Endothelial cell of umbilical vein (primary cell): Measurements from ENCODE around the gene CAPN8. TPM values are rescaled to one million over a fixed set of nuclear protein-coding genes. Genes with fewer than 3 reads are reported as not detected.

Experiments used
- BruUV-seq: library from RNA; stranded (reverse); fragments of 400-500 nt; replicated peaks from 2 replicates; lab custom pipeline; 2021; lab: Mats Ljungman, UMichigan
- CTCF ChIA-PET: fragments of 300-600, 350-600 bp; sonication (Branson Sonifier 250); formaldehyde crosslinking; loops from one replicate; lab custom pipeline; 2021; ENCODE audit warnings: antibody characterized with exemption, inconsistent platforms; lab: Charles Lee
- POLR2A ChIA-PET: fragments of 300-600, 350-600 bp; sonication (Branson Sonifier 250); formaldehyde crosslinking; loops from one replicate; lab custom pipeline; 2021; ENCODE audit warnings: antibody characterized with exemption, inconsistent platforms; lab: Charles Lee
- DNase-seq: peaks from one replicate; pipeline ENCODE4 v3.0.0-alpha.2; 2011; ENCODE audit warnings: low read depth, low spot score
- FAIRE-seq: peaks from 2 replicates; lab custom pipeline; 2011; peaks lifted over from hg19 to GRCh38; lab: Jason Lieb, UNC
- H2AFZ ChIP-seq: 2 replicates; pipeline ENCODE4 v1.6.0; 2012; ENCODE audit warnings: low read depth, low read length, control low read depth, inconsistent platforms
- H3K27ac ChIP-seq: 2 replicates; pipeline ENCODE4 v1.5.1; 2011; ENCODE audit warnings: low read depth, mild to moderate bottlenecking, control low read depth, low read length, moderate library complexity; ENCODE audit not compliant: insufficient read depth
- H3K27me3 ChIP-seq, 2 experiments: 2 replicates each; pipeline versions ENCODE4 v1.6.0 to v1.6.1; 2011; ENCODE audit warnings: low read length in 2 of 2, mixed read lengths in 1 of 2; ENCODE audit not compliant: control insufficient read depth in 2 of 2, insufficient read depth in 2 of 2
- H3K36me3 ChIP-seq, 2 experiments: 2 replicates in 1 of 2; 3 replicates in 1 of 2; pipeline ENCODE4 v1.5.1; 2011; ENCODE audit warnings: low read length in 2 of 2, mild to moderate bottlenecking in 1 of 2, moderate library complexity in 1 of 2; ENCODE audit not compliant: control insufficient read depth in 2 of 2, insufficient read depth in 2 of 2; ENCODE audit errors: extremely low read depth in 1 of 2
- H3K4me1 ChIP-seq: 3 replicates; pipeline ENCODE4 v1.5.1; 2011; ENCODE audit warnings: mild to moderate bottlenecking, low read length; ENCODE audit not compliant: control insufficient read depth, insufficient read depth; ENCODE audit errors: extremely low read depth
- H3K4me2 ChIP-seq: 2 replicates; pipeline ENCODE4 v1.6.1; 2011; ENCODE audit warnings: low read length, control low read depth, mixed read lengths; ENCODE audit not compliant: insufficient read depth
- H3K4me3 ChIP-seq, 3 experiments: fragments of 200-600 bp in 1 of 3; sonication (generic), shearing (Covaris generic) in 1 of 3; replicated peaks in 1 of 3; 2 replicates each; pipeline ENCODE4 v1.5.1; 2011 to 2016; ENCODE audit warnings: control low read depth in 3 of 3, low read length in 3 of 3, mild to moderate bottlenecking in 2 of 3, inconsistent platforms in 1 of 3, low read depth in 1 of 3, moderate library complexity in 1 of 3; ENCODE audit not compliant: insufficient read depth in 1 of 3
- H3K79me2 ChIP-seq: 2 replicates; pipeline ENCODE4 v1.6.0; 2012; ENCODE audit warnings: low read length, inconsistent platforms; ENCODE audit not compliant: control insufficient read depth, insufficient read depth
- H3K9ac ChIP-seq: replicated peaks from 2 replicates; pipeline ENCODE3; 2011; ENCODE audit warnings: low read length, control low read depth; ENCODE audit not compliant: insufficient read depth; ENCODE audit errors: extremely low read depth
- H3K9me1 ChIP-seq: replicated peaks from 3 replicates; pipeline ENCODE4 v1.6.0; 2011; ENCODE audit warnings: mild to moderate bottlenecking, low read length; ENCODE audit not compliant: control insufficient read depth, insufficient read depth; ENCODE audit errors: extremely low read depth
- H3K9me3 ChIP-seq: replicated peaks from 2 replicates; pipeline ENCODE4 v1.5.1; 2012; ENCODE audit warnings: low read length, inconsistent platforms; ENCODE audit not compliant: control insufficient read depth, insufficient read depth
- H4K20me1 ChIP-seq: replicated peaks from 2 replicates; pipeline ENCODE3; 2011; ENCODE audit warnings: mild to moderate bottlenecking, low read length; ENCODE audit not compliant: control insufficient read depth, insufficient read depth; ENCODE audit errors: extremely low read depth
- CTCF ChIP-seq, 2 donors: IDR thresholded peaks; 1 replicate in 1 of 2; 2 replicates in 1 of 2; pipeline ENCODE4 v1.5.1; 2011; ENCODE audit warnings: low read length in 2 of 2, mild to moderate bottlenecking in 2 of 2, moderate library complexity in 2 of 2, control low read depth in 1 of 2, inconsistent platforms in 1 of 2, low read depth in 1 of 2; ENCODE audit not compliant: insufficient read depth in 1 of 2; ENCODE audit errors: extremely low read depth in 1 of 2
- EZH2 ChIP-seq: IDR thresholded peaks from 2 replicates; pipeline ENCODE4 v1.6.1; 2012; ENCODE audit warnings: borderline replicate concordance, low read depth, mild to moderate bottlenecking, moderate library complexity, low read length, inconsistent platforms; ENCODE audit not compliant: severe bottlenecking
- FOS ChIP-seq: IDR thresholded peaks from 2 replicates; pipeline ENCODE4 v1.6.1; 2011; ENCODE audit warnings: mild to moderate bottlenecking, low read length, moderate library complexity, borderline replicate concordance; ENCODE audit not compliant: insufficient read depth
- GATA2 ChIP-seq: IDR thresholded peaks from 2 replicates; pipeline ENCODE4 v1.7.0; 2011; ENCODE audit warnings: low read depth, mild to moderate bottlenecking, moderate library complexity, mixed read lengths, low read length; ENCODE audit not compliant: insufficient read length, insufficient read depth
- JUN ChIP-seq: IDR thresholded peaks from 2 replicates; pipeline ENCODE4 v1.6.1; 2011; ENCODE audit warnings: borderline replicate concordance, low read depth; ENCODE audit not compliant: insufficient read length, insufficient read depth
- MAX ChIP-seq: IDR thresholded peaks from 2 replicates; pipeline ENCODE4 v1.6.1; 2011; ENCODE audit not compliant: insufficient read depth, insufficient read length
- MYC ChIP-seq: IDR thresholded peaks from one replicate; pipeline ENCODE4 v1.6.1; 2011; ENCODE audit warnings: mild to moderate bottlenecking, low read depth, low read length
- POLR2A ChIP-seq: IDR thresholded peaks from 2 replicates; pipeline ENCODE4 v1.6.1; 2012; ENCODE audit warnings: low read depth, mild to moderate bottlenecking, control low read depth, low read length
- POLR2AphosphoS5 ChIP-seq: IDR thresholded peaks from 2 replicates; pipeline ENCODE4 v1.6.1; 2012; ENCODE audit warnings: low read depth, mild to moderate bottlenecking, control low read depth, low read length, moderate library complexity; ENCODE audit not compliant: insufficient read depth
- dilution Hi-C: fragments of 300-500 bp; cut with MboI; formaldehyde crosslinking; loops from one replicate; pipeline ENCODE4 v1.15.0; 2019; ENCODE audit warnings: low sequenced_read_pairs; ENCODE audit not compliant: extremely low pct_ligation_motif_present
- intact Hi-C: fragments of 100-400 bp; cut with micrococcal nuclease; formaldehyde crosslinking; loops from one replicate; pipeline ENCODE4 v1.10.0; 2022
- polyA plus RNA-seq, 4 experiments: library from polyadenylated mRNA; depleted of rRNA in 3 of 4; stranded (reverse) in 3 of 4; unstranded in 1 of 4; fragments of >200 nt; gene quantifications; 2 replicates each; pipeline versions ENCODE4 v1.2.1 to v1.2.3, GENCODE V29; 2011 to 2012; ENCODE audit warnings: missing spikeins in 1 of 4
- total RNA-seq: library from RNA; stranded (reverse); gene quantifications from 2 replicates; pipeline ENCODE4 v1.2.3, GENCODE V29; 2021

The CAPN8 gene
- total and polyA plus RNA-seq, 2 donors (not counting 3 experiments of a cell fraction or from before 2014, with no cell fraction given), result not detected

GRCh38 chr1:223710179-223711133, 45.0 kb upstream of the CAPN8 start:
- H2AFZ ChIP-seq, result no peak overlapping the region
- H3K79me2 ChIP-seq, result peaks cover 31% of the 10 kb centered on the region
- ChIA-PET POLR2A (no interaction called here), CTCF (interaction anchor here (0.8 to 10.9 kb wide), 6 partner anchors 9 to 39 kb away, joined by 4 to 148 read pairs (median 16); no protein-coding TSS in a partner anchor)
- H3K4me1 ChIP-seq, result peaks cover 68% of the 10 kb centered on the region
- FAIRE-seq (no peak), DNase-seq (no peak)
- no peak overlapping the region for H3K9ac ChIP-seq
- dilution Hi-C loops, result no loop called here
- TF ChIP-seq POLR2AphosphoS5, result no peak
- no peak for TF ChIP-seq MYC
- TF ChIP-seq CTCF (IDR thresholded peaks at IDR 0.05; ENCODE audit: extremely low read depth in 1 of 2, insufficient read depth in 1 of 2, low read depth in 1 of 2, low read length in 2 of 2), result no peak
- no peak for TF ChIP-seq MAX
- TF ChIP-seq POLR2A, result no peak
- TF ChIP-seq FOS, result no peak
- TF ChIP-seq GATA2, result no peak
- no peak for TF ChIP-seq EZH2
- TF ChIP-seq JUN, result no peak
- no peak overlapping the region for H3K4me2 ChIP-seq
- no peak overlapping the region for H3K27ac ChIP-seq
- H3K4me3 ChIP-seq, result no peak overlapping the region
- BruUV-seq, result no TSS peak
- no peaks in the 10 kb centered on the region for H3K36me3 ChIP-seq
- H4K20me1 ChIP-seq, result no peaks in the 10 kb centered on the region
- intact Hi-C loops, result no loop called here
- no peaks in the 10 kb centered on the region for H3K9me1 ChIP-seq
- H3K27me3 ChIP-seq, result no peaks in the 10 kb centered on the region
- no peaks in the 10 kb centered on the region for H3K9me3 ChIP-seq
